Osteoblast (primary cell): ENCODE data around the gene MNX1. TPM values are rescaled to one million over a fixed set of nuclear protein-coding genes. Genes with fewer than 3 reads are reported as not detected.

Experiments
- DNase-seq: peaks from one replicate; pipeline ENCODE4 v3.0.0; 2011; ENCODE audit warnings: low spot score, mixed read lengths; ENCODE audit not compliant: insufficient read length; ENCODE audit errors: missing footprints
- H2AFZ ChIP-seq: 2 replicates; pipeline ENCODE4 v1.6.0; 2011; ENCODE audit warnings: mild to moderate bottlenecking, low read length
- H3K27ac ChIP-seq: 2 replicates; pipeline ENCODE4 v1.5.1; 2011; ENCODE audit warnings: mild to moderate bottlenecking, low read depth, low read length, moderate library complexity
- H3K27me3 ChIP-seq: 2 replicates; pipeline ENCODE4 v1.6.0; 2012; ENCODE audit warnings: mild to moderate bottlenecking, control low read depth, inconsistent platforms, low read length, moderate library complexity; ENCODE audit not compliant: insufficient read depth
- H3K36me3 ChIP-seq: 2 replicates; pipeline ENCODE4 v1.5.1; 2011; ENCODE audit warnings: mild to moderate bottlenecking, low read length, control low read depth, moderate library complexity; ENCODE audit not compliant: insufficient read depth
- H3K4me1 ChIP-seq: 2 replicates; pipeline ENCODE4 v1.5.1; 2011; ENCODE audit warnings: mild to moderate bottlenecking, low read length, control low read depth, moderate library complexity; ENCODE audit not compliant: insufficient read depth
- H3K4me2 ChIP-seq: 2 replicates; pipeline ENCODE4 v1.6.0; 2011; ENCODE audit warnings: mild to moderate bottlenecking, low read length; ENCODE audit not compliant: insufficient read depth
- H3K4me3 ChIP-seq: fragments of 200-600 bp; sonication (generic); 3 replicates; pipeline ENCODE4 v1.5.1; 2012; ENCODE audit warnings: mild to moderate bottlenecking, low read length, inconsistent platforms; ENCODE audit not compliant: insufficient read depth
- H3K79me2 ChIP-seq: 2 replicates; pipeline ENCODE4 v1.6.0; 2012; ENCODE audit warnings: mild to moderate bottlenecking, low read length, control low read depth, inconsistent platforms; ENCODE audit not compliant: insufficient read depth
- H3K9me3 ChIP-seq: 2 replicates; pipeline ENCODE4 v1.5.1; 2011; ENCODE audit warnings: low read depth, low read length, control low read depth
- H4K20me1 ChIP-seq: 2 replicates; pipeline ENCODE4 v1.6.0; 2012; ENCODE audit warnings: mild to moderate bottlenecking, low read length, control low read depth; ENCODE audit not compliant: insufficient read depth
- CTCF ChIP-seq: IDR thresholded peaks from 2 replicates; pipeline ENCODE4 v1.5.1; 2011; ENCODE audit warnings: mild to moderate bottlenecking, low read depth, low read length, moderate library complexity; ENCODE audit errors: extremely low read depth
- total RNA-seq: library from RNA; depleted of rRNA; stranded (reverse); fragments of >200 nt; gene quantifications from 2 replicates; pipeline ENCODE4 v1.2.3, GENCODE V29; 2012

The MNX1 gene
- total RNA-seq, 1 donor = not detected

- no peaks in the 10 kb centered on the region for H3K9me3 ChIP-seq
These were observed 25.1 kb downstream of the MNX1 start for GRCh38 chr7:156985101-156985992.

GRCh38 chr7:156984174-156984891 is 26.1 kb downstream of the MNX1 start:
- H3K36me3 ChIP-seq = no peaks in the 10 kb centered on the region
- H3K79me2 ChIP-seq = no peaks in the 10 kb centered on the region
- peak overlapping the region; percentile 89 for H2AFZ ChIP-seq
- no peaks in the 10 kb centered on the region for H3K27me3 ChIP-seq
- peak overlapping the region; percentile 68 for H3K4me3 ChIP-seq
- H4K20me1 ChIP-seq = no peaks in the 10 kb centered on the region
- no peak overlapping the region for H3K27ac ChIP-seq
- no peak for TF ChIP-seq CTCF
- no peaks in the 10 kb centered on the region for H3K9me3 ChIP-seq
- peak; percentile 68 for DNase-seq
- peak overlapping the region; percentile 80 for H3K4me2 ChIP-seq
- H3K4me1 ChIP-seq = no peaks in the 10 kb centered on the region

More at GRCh38 chr7:156985101-156985992, 25.1 kb downstream of the MNX1 start:
- no peak overlapping the region for H3K4me3 ChIP-seq
- H3K27ac ChIP-seq = no peak overlapping the region
- no peaks in the 10 kb centered on the region for H3K36me3 ChIP-seq
- H3K27me3 ChIP-seq = no peaks in the 10 kb centered on the region
- DNase-seq = no peak
- TF ChIP-seq CTCF = no peak
- H2AFZ ChIP-seq = no peak overlapping the region
- H3K4me1 ChIP-seq = no peaks in the 10 kb centered on the region
- H4K20me1 ChIP-seq = no peaks in the 10 kb centered on the region
- no peak overlapping the region for H3K4me2 ChIP-seq
- H3K79me2 ChIP-seq = no peaks in the 10 kb centered on the region

- Histone ChIP-seq H3K36me3 (no peaks in the 10 kb centered on the region), H3K79me2 (no peaks in the 10 kb centered on the region), H2AFZ (no peak overlapping the region), H3K4me3 (no peak overlapping the region), H3K27me3 (no peaks in the 10 kb centered on the region), H3K9me3 (no peaks in the 10 kb centered on the region), H3K4me1 (no peaks in the 10 kb centered on the region), H3K27ac (no peak overlapping the region), H4K20me1 (no peaks in the 10 kb centered on the region), H3K4me2 (no peak overlapping the region)
- no peak for TF ChIP-seq CTCF
- DNase-seq = no peak
These were observed 30.8 kb downstream of the MNX1 start for GRCh38 chr7:156979711-156980110.
